Keratinocyte (primary cell): Measurements from ENCODE around the gene NFATC3.

Experiments used
- CTCF ChIP-seq, 3 experiments: IDR thresholded peaks in 1 of 3; conservative IDR thresholded peaks in 1 of 3; optimal IDR thresholded peaks in 1 of 3; 2 replicates in 2 of 3; 3 replicates in 1 of 3; pipeline versions ENCODE3 to v1.5.1; 2011; ENCODE audit warnings: low read length in 3 of 3, mild to moderate bottlenecking in 3 of 3, moderate library complexity in 2 of 3, control low read depth in 1 of 3, inconsistent platforms in 1 of 3; ENCODE audit not compliant: insufficient read depth in 2 of 3; ENCODE audit errors: extremely low read depth in 1 of 3
- EZH2 ChIP-seq: IDR thresholded peaks from one replicate; pipeline ENCODE4 v1.6.1; 2012; ENCODE audit warnings: inconsistent platforms, mild to moderate bottlenecking, low read length, moderate library complexity

GRCh38 chr16:68064791-68065365, 20.3 kb upstream of the NFATC3 start:
- TF ChIP-seq CTCF (optimal IDR thresholded peaks at IDR 0.05 in 1 of 3, IDR thresholded peaks at IDR 0.05 in 1 of 3, conservative IDR thresholded peaks at IDR 0.05 in 1 of 3; ENCODE audit: extremely low read depth in 1 of 3, insufficient read depth in 2 of 3, low read length in 3 of 3) (peak; percentile 83 to 89 (median 84)), EZH2 (no peak)
